DOHH2 (cell line): ENCODE data around the gene CTU1.
A peak's percentile ranks its signal among the peaks of the same experiment; 100 is the strongest.

Experiments
- H3F3A ChIP-seq: fragments of 200-600 bp; sonication (generic), shearing (Covaris generic); 2 replicates; pipeline ENCODE4 v1.6.0; 2016; ENCODE audit warnings: antibody characterized with exemption, mild to moderate bottlenecking; ENCODE audit not compliant: control insufficient read depth, insufficient read depth
- H3K27ac ChIP-seq: fragments of 200-600 bp; sonication (generic); 2 replicates; pipeline ENCODE4 v1.5.1; 2014; ENCODE audit warnings: low read depth, mild to moderate bottlenecking, low read length, moderate library complexity
- H3K27me3 ChIP-seq: fragments of 200-600 bp; sonication (generic); 2 replicates; pipeline ENCODE4 v1.6.1; 2014; ENCODE audit warnings: mild to moderate bottlenecking, low read length, mixed read lengths; ENCODE audit not compliant: control insufficient read depth
- H3K36me3 ChIP-seq: fragments of 200-600 bp; sonication (generic); 2 replicates; pipeline ENCODE4 v1.6.1; 2014; ENCODE audit warnings: mild to moderate bottlenecking, low read length, moderate library complexity, mixed read lengths; ENCODE audit not compliant: control insufficient read depth
- H3K4me1 ChIP-seq: fragments of 200-600 bp; sonication (generic); 2 replicates; pipeline ENCODE4 v1.6.1; 2014; ENCODE audit warnings: mild to moderate bottlenecking, low read length, mixed read lengths; ENCODE audit not compliant: control insufficient read depth
- H3K4me2 ChIP-seq: fragments of 200-600 bp; sonication (generic); 2 replicates; pipeline ENCODE4 v1.6.0; 2014; ENCODE audit warnings: mild to moderate bottlenecking, low read length, moderate library complexity
- H3K4me3 ChIP-seq: fragments of 200-600 bp; sonication (generic); 2 replicates; pipeline ENCODE4 v1.5.1; 2014; ENCODE audit warnings: mild to moderate bottlenecking, low read length, mixed read lengths
- H3K79me2 ChIP-seq: fragments of 200-600 bp; sonication (generic); 2 replicates; pipeline ENCODE4 v1.6.1; 2014; ENCODE audit warnings: mild to moderate bottlenecking, low read length, mixed read lengths; ENCODE audit not compliant: control insufficient read depth
- H3K9me2 ChIP-seq: fragments of 200-600 bp; sonication (generic); replicated peaks from 2 replicates; pipeline ENCODE4 v1.6.1; 2014; ENCODE audit warnings: mild to moderate bottlenecking, low read length, mixed read lengths; ENCODE audit not compliant: control insufficient read depth
- H3K9me3 ChIP-seq: fragments of 200-600 bp; sonication (generic); 2 replicates; pipeline ENCODE4 v1.6.1; 2014; ENCODE audit warnings: antibody characterized with exemption, low read length, mixed read lengths; ENCODE audit not compliant: control insufficient read depth, insufficient read depth
- H4K20me1 ChIP-seq: fragments of 200-600 bp; sonication (generic); 2 replicates; pipeline ENCODE4 v1.6.0; 2014; ENCODE audit warnings: low read depth, mild to moderate bottlenecking, antibody characterized with exemption, low read length, moderate library complexity; ENCODE audit not compliant: control insufficient read depth, insufficient read depth
- CTCF ChIP-seq: fragments of 200-600 bp; sonication (generic); IDR thresholded peaks from one replicate; pipeline ENCODE4 v1.5.1; 2014; ENCODE audit warnings: antibody characterized with exemption, mild to moderate bottlenecking, low read depth, low read length; ENCODE audit not compliant: poor library complexity, severe bottlenecking
- EZH2phosphoT487 ChIP-seq: fragments of 200-600 bp; sonication (generic); IDR thresholded peaks from 2 replicates; pipeline ENCODE4 v1.6.1; 2017; ENCODE audit warnings: borderline replicate concordance, mild to moderate bottlenecking, antibody characterized with exemption, low read length, moderate library complexity, mixed read lengths

The CTU1 gene

GRCh38 chr19:51150627-51151026, 42.4 kb upstream of the CTU1 start:
- TF ChIP-seq EZH2phosphoT487 = no peak
- no peak for TF ChIP-seq CTCF
- Histone ChIP-seq H3K36me3 (no peaks in the 10 kb centered on the region), H3K27me3 (no peaks in the 10 kb centered on the region), H3K4me2 (no peak overlapping the region), H3K27ac (no peak overlapping the region), H3K79me2 (no peaks in the 10 kb centered on the region), H4K20me1 (no peaks in the 10 kb centered on the region), H3F3A (peaks cover 7% of the 10 kb centered on the region; the same call in 1 of the 2 replicates), H3K9me2 (no peaks in the 10 kb centered on the region), H3K4me1 (peaks cover 43% of the 10 kb centered on the region), H3K4me3 (no peak overlapping the region), H3K9me3 (peaks cover 5% of the 10 kb centered on the region; the same call in 1 of the 2 replicates)

DNA sequence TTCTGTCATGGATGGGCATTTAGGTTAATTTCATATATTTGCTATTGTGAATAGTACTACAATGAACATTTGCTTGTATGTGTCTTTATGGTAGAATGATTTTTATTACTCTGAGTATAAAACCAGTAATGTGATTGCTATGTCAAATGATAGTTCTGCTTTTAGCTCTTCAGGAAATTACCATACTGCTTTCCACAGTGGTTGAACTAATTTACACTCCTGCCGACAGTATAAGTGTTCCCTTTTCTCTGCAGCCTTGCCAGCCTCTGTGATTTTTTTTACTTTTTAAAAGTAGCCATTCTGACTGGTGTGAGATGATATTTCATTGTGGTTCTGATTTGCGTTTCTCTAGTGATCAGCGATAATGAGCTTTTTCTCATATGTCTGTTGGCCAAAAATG, 40.4 kb upstream of the CTU1 start:
- Histone ChIP-seq H3K27me3 (no peaks in the 10 kb centered on the region), H3K4me1 (peaks cover 43% of the 10 kb centered on the region), H4K20me1 (no peaks in the 10 kb centered on the region), H3K36me3 (no peaks in the 10 kb centered on the region), H3K4me3 (peak overlapping the region; percentile 35), H3K9me3 (peaks cover 5% of the 10 kb centered on the region; the same call in 1 of the 2 replicates), H3K79me2 (no peaks in the 10 kb centered on the region), H3F3A (peaks cover 7% of the 10 kb centered on the region; the same call in 1 of the 2 replicates), H3K9me2 (no peaks in the 10 kb centered on the region), H3K4me2 (peak overlapping the region; percentile 52), H3K27ac (peak overlapping the region; percentile 59)
- no peak for TF ChIP-seq EZH2phosphoT487
- no peak for TF ChIP-seq CTCF

- H3K4me2 ChIP-seq = peak overlapping the region; percentile 52
- H3K4me1 ChIP-seq = peaks cover 43% of the 10 kb centered on the region
- H4K20me1 ChIP-seq = no peaks in the 10 kb centered on the region
- peak overlapping the region; percentile 59 for H3K27ac ChIP-seq
- no peaks in the 10 kb centered on the region for H3K79me2 ChIP-seq
- no peak for TF ChIP-seq CTCF
- H3F3A ChIP-seq = peaks cover 7% of the 10 kb centered on the region; the same call in 1 of the 2 replicates
- H3K9me3 ChIP-seq = peaks cover 5% of the 10 kb centered on the region; the same call in 1 of the 2 replicates
- no peaks in the 10 kb centered on the region for H3K36me3 ChIP-seq
- H3K9me2 ChIP-seq = no peaks in the 10 kb centered on the region
- H3K27me3 ChIP-seq = no peaks in the 10 kb centered on the region
- peak overlapping the region; percentile 35 for H3K4me3 ChIP-seq
Measured at GRCh38 chr19:51147663-51148062, 39.5 kb upstream of the CTU1 start.
